Esophagus squamous epithelium (tissue), 4 donors: ENCODE data around the gene SETD4.

Experiments used
- POLR2A ChIP-seq, 4 donors: fragments of 450-650 bp; IDR thresholded peaks; one replicate each; pipeline ENCODE4 v1.6.1; 2017; ENCODE audit warnings: antibody characterized with exemption in 4 of 4, mild to moderate bottlenecking in 4 of 4, moderate library complexity in 3 of 4
- TF ChIP-seq, protein P1 (sequence below), 6 experiments: fragments of 450-650 bp in 4 of 6; fragments of 200-600 bp in 2 of 6; sonication (generic) in 2 of 6; IDR thresholded peaks; one replicate each; pipeline ENCODE4 v1.5.1; 2016 to 2019; ENCODE audit warnings: antibody characterized with exemption in 6 of 6, mild to moderate bottlenecking in 4 of 6, moderate library complexity in 4 of 6

DNA sequence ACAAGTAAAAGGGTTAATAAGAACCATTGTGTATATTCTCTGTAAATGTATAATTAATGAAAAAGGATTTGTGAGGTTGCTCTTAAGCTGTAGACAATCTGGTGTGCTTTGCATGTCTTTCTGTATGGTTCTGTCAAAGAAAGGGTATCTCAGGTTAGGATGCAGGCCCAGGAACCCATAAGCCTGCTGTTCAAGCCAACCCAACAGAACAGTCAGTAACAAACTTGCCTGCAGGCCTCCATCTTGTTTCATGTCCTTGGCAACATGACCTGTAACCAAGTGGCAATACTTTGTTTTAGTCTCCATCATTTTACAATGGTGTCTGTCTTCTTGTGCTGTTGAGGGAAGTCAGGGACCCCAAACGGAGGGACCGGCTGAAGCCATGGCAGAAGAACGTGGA is 38.7 kb upstream of the SETD4 start:
- TF ChIP-seq, protein P1, sequence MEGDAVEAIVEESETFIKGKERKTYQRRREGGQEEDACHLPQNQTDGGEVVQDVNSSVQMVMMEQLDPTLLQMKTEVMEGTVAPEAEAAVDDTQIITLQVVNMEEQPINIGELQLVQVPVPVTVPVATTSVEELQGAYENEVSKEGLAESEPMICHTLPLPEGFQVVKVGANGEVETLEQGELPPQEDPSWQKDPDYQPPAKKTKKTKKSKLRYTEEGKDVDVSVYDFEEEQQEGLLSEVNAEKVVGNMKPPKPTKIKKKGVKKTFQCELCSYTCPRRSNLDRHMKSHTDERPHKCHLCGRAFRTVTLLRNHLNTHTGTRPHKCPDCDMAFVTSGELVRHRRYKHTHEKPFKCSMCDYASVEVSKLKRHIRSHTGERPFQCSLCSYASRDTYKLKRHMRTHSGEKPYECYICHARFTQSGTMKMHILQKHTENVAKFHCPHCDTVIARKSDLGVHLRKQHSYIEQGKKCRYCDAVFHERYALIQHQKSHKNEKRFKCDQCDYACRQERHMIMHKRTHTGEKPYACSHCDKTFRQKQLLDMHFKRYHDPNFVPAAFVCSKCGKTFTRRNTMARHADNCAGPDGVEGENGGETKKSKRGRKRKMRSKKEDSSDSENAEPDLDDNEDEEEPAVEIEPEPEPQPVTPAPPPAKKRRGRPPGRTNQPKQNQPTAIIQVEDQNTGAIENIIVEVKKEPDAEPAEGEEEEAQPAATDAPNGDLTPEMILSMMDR (IDR thresholded peaks at IDR 0.05) = no peak
- TF ChIP-seq POLR2A (IDR thresholded peaks at IDR 0.05) = no peak
